H1 (cell line): ENCODE data around the gene UNC79. TPM values are rescaled to one million over a fixed set of nuclear protein-coding genes. Genes with fewer than 3 reads are reported as not detected.

Experiments used
- CTCF ChIA-PET: fragments of 300-600 bp; sonication (Branson Sonifier 250); formaldehyde crosslinking; loops from one replicate; lab custom pipeline; 2021; ENCODE audit not compliant: partially characterized antibody; lab: Charles Lee
- POLR2A ChIA-PET: fragments of 300-600 bp; sonication (Branson Sonifier 250); formaldehyde crosslinking; loops from one replicate; lab custom pipeline; 2021; ENCODE audit warnings: inconsistent platforms; ENCODE audit not compliant: partially characterized antibody; lab: Charles Lee
- DNase-seq, 2 experiments: peaks; one replicate each; pipeline versions ENCODE4 v3.0.0 to v3.0.0-alpha.2; 2010 to 2022; ENCODE audit warnings: low spot score in 2 of 2, low read depth in 1 of 2, mixed read lengths in 1 of 2
- FAIRE-seq: peaks from 2 replicates; lab custom pipeline; 2011; peaks lifted over from hg19 to GRCh38; lab: Jason Lieb, UNC
- H2AFZ ChIP-seq: 2 replicates; pipeline ENCODE4 v1.8.1; 2012; ENCODE audit warnings: low read length, inconsistent platforms
- H2AK5ac ChIP-seq: 2 replicates; pipeline ENCODE4 v1.6.1; 2013; ENCODE audit warnings: low read depth, low read length
- H2BK120ac ChIP-seq: replicated peaks from 2 replicates; pipeline ENCODE3; 2013; ENCODE audit warnings: low read depth, low read length, inconsistent platforms
- H2BK12ac ChIP-seq: 2 replicates; pipeline ENCODE4 v1.6.1; 2013; ENCODE audit warnings: low read depth, low read length
- H2BK15ac ChIP-seq: 2 replicates; pipeline ENCODE4 v1.6.1; 2013; ENCODE audit warnings: low read length
- H2BK20ac ChIP-seq: 2 replicates; pipeline ENCODE4 v1.6.1; 2013; ENCODE audit warnings: low read length
- H2BK5ac ChIP-seq: 2 replicates; pipeline ENCODE4 v1.6.1; 2013; ENCODE audit warnings: low read depth, low read length
- H3K14ac ChIP-seq: 2 replicates; pipeline ENCODE4 v1.6.1; 2013; ENCODE audit warnings: inconsistent platforms; ENCODE audit not compliant: insufficient read length
- H3K18ac ChIP-seq: 2 replicates; pipeline ENCODE4 v1.6.1; 2013; ENCODE audit warnings: low read length; ENCODE audit errors: extremely low read depth
- H3K23ac ChIP-seq: 2 replicates; pipeline ENCODE4 v1.6.1; 2013; ENCODE audit warnings: inconsistent platforms; ENCODE audit not compliant: insufficient read length
- H3K23me2 ChIP-seq: 2 replicates; pipeline ENCODE4 v1.6.1; 2013; ENCODE audit warnings: low read depth, low read length
- H3K27ac ChIP-seq: 2 replicates; pipeline ENCODE4 v1.6.1; 2011; ENCODE audit warnings: low read depth, low read length, inconsistent platforms
- H3K27me3 ChIP-seq, 4 experiments: replicated peaks in 1 of 4; 1 replicate in 1 of 4; 2 replicates in 3 of 4; pipeline versions ENCODE4 v1.6.1 to v1.8.1; 2011 to 2013; ENCODE audit warnings: low read length in 3 of 4, mild to moderate bottlenecking in 3 of 4, inconsistent platforms in 2 of 4, mixed read lengths in 2 of 4, moderate library complexity in 1 of 4; ENCODE audit not compliant: control insufficient read depth in 3 of 4, insufficient read depth in 3 of 4; ENCODE audit errors: extremely low read depth in 1 of 4
- H3K36me3 ChIP-seq, 4 experiments: 2 replicates each; pipeline versions ENCODE4 v1.6.1 to v1.8.1; 2011 to 2013; ENCODE audit warnings: mild to moderate bottlenecking in 4 of 4, low read length in 3 of 4, moderate library complexity in 2 of 4, control low read depth in 1 of 4, inconsistent platforms in 1 of 4; ENCODE audit not compliant: insufficient read depth in 4 of 4, control insufficient read depth in 2 of 4
- H3K4ac ChIP-seq: replicated peaks from 2 replicates; pipeline ENCODE3; 2013; ENCODE audit warnings: low read length, low read depth, mixed read lengths, inconsistent platforms; ENCODE audit not compliant: insufficient read length
- H3K4me1 ChIP-seq, 4 experiments: replicated peaks in 1 of 4; 1 replicate in 1 of 4; 2 replicates in 3 of 4; pipeline versions ENCODE4 v1.6.1 to v1.8.1; 2011 to 2013; ENCODE audit warnings: low read length in 3 of 4, inconsistent platforms in 2 of 4, mixed read lengths in 1 of 4; ENCODE audit not compliant: insufficient read depth in 4 of 4, control insufficient read depth in 3 of 4
- H3K4me2 ChIP-seq, 2 experiments: 2 replicates each; pipeline versions ENCODE4 v1.6.1 to v1.8.1; 2011 to 2013; ENCODE audit warnings: low read depth in 2 of 2, low read length in 2 of 2, control low read depth in 1 of 2, inconsistent platforms in 1 of 2, mild to moderate bottlenecking in 1 of 2; ENCODE audit not compliant: insufficient read depth in 1 of 2
- H3K4me3 ChIP-seq, 4 experiments: fragments of 200-600, 300-600 bp in 1 of 4; sonication (generic), shearing (Covaris generic), sonication (Bioruptor Twin) in 1 of 4; 2 replicates each; pipeline versions ENCODE4 v1.5.1 to v1.8.1; 2011 to 2016; ENCODE audit warnings: low read length in 4 of 4, low read depth in 3 of 4, control low read depth in 2 of 4, inconsistent platforms in 2 of 4, mild to moderate bottlenecking in 2 of 4, mixed read lengths in 1 of 4, moderate library complexity in 1 of 4; ENCODE audit not compliant: insufficient read depth in 2 of 4; ENCODE audit errors: extremely low read depth in 1 of 4
- H3K56ac ChIP-seq: replicated peaks from 2 replicates; pipeline ENCODE3; 2013; ENCODE audit warnings: low read depth, mild to moderate bottlenecking, mixed read lengths, low read length, inconsistent platforms; ENCODE audit not compliant: insufficient read length
- H3K79me1 ChIP-seq: 2 replicates; pipeline ENCODE4 v1.6.1; 2013; ENCODE audit warnings: low read depth, low read length, control low read depth
- H3K79me2 ChIP-seq, 2 experiments: 2 replicates each; pipeline versions ENCODE4 v1.6.1 to v1.8.1; 2012 to 2013; ENCODE audit warnings: low read length in 2 of 2, mild to moderate bottlenecking in 2 of 2, inconsistent platforms in 1 of 2; ENCODE audit not compliant: insufficient read depth in 2 of 2, control insufficient read depth in 1 of 2
- H3K9ac ChIP-seq, 4 experiments: replicated peaks in 1 of 4; 1 replicate in 1 of 4; 2 replicates in 3 of 4; pipeline versions ENCODE4 v1.6.1 to v1.8.1; 2011 to 2013; ENCODE audit warnings: low read depth in 3 of 4, low read length in 3 of 4, control low read depth in 2 of 4, mild to moderate bottlenecking in 2 of 4, moderate library complexity in 2 of 4, inconsistent platforms in 1 of 4; ENCODE audit errors: extremely low read depth in 1 of 4
- H3K9me3 ChIP-seq, 2 experiments: 2 replicates each; pipeline versions ENCODE4 v1.6.1 to v1.8.1; 2012 to 2013; ENCODE audit warnings: mild to moderate bottlenecking in 2 of 2, moderate library complexity in 2 of 2, control low read depth in 1 of 2, inconsistent platforms in 1 of 2, low read depth in 1 of 2, low read length in 1 of 2, mixed read lengths in 1 of 2; ENCODE audit not compliant: insufficient read depth in 2 of 2
- H4K20me1 ChIP-seq, 2 experiments: replicated peaks in 1 of 2; 2 replicates each; pipeline versions ENCODE3 to v1.8.1; 2011 to 2013; ENCODE audit warnings: inconsistent platforms in 2 of 2, low read length in 2 of 2, mild to moderate bottlenecking in 1 of 2; ENCODE audit not compliant: insufficient read depth in 2 of 2, control insufficient read depth in 1 of 2
- H4K5ac ChIP-seq: 2 replicates; pipeline ENCODE4 v1.6.1; 2013; ENCODE audit warnings: low read length, low read depth, mixed read lengths, inconsistent platforms; ENCODE audit not compliant: insufficient read length
- H4K8ac ChIP-seq: 2 replicates; pipeline ENCODE4 v1.8.0; 2013; ENCODE audit warnings: mild to moderate bottlenecking, moderate library complexity, low read length, inconsistent platforms; ENCODE audit not compliant: insufficient read depth; ENCODE audit errors: extremely low read depth
- H4K91ac ChIP-seq: replicated peaks from 2 replicates; pipeline ENCODE3; 2013; ENCODE audit warnings: low read length, mixed read lengths, inconsistent platforms; ENCODE audit not compliant: insufficient read length
- ATF2 ChIP-seq: IDR thresholded peaks from 2 replicates; pipeline ENCODE4 v1.6.1; 2012; ENCODE audit warnings: low read length, inconsistent platforms
- CBX8 ChIP-seq: fragments of 300-800, 300-1000 bp; sonication (generic); IDR thresholded peaks from 2 replicates; pipeline ENCODE4 v1.7.1; 2016; ENCODE audit warnings: low read depth, low read length, borderline replicate concordance
- CHD1 ChIP-seq: IDR thresholded peaks from 2 replicates; pipeline ENCODE4 v1.6.1; 2012; ENCODE audit warnings: low read depth, low read length, improper control_type of control experiment
- CREB1 ChIP-seq: IDR thresholded peaks from 2 replicates; pipeline ENCODE4 v1.6.1; 2012; ENCODE audit warnings: inconsistent platforms
- CTBP2 ChIP-seq: IDR thresholded peaks from 2 replicates; pipeline ENCODE4 v1.7.0; 2011; ENCODE audit warnings: borderline replicate concordance, mild to moderate bottlenecking, moderate library complexity, mixed read lengths, low read length; ENCODE audit not compliant: insufficient read depth, insufficient read length
- EGR1 ChIP-seq: IDR thresholded peaks from 2 replicates; pipeline ENCODE4 v1.6.1; 2011; ENCODE audit warnings: low read depth, low read length, borderline replicate concordance
- KDM1A ChIP-seq: fragments of 200-600, 300-600 bp; sonication (generic); IDR thresholded peaks from 2 replicates; pipeline ENCODE4 v1.7.1; 2016; ENCODE audit warnings: mild to moderate bottlenecking, low read length, borderline replicate concordance
- MAFK ChIP-seq: IDR thresholded peaks from 2 replicates; pipeline ENCODE4 v1.6.1; 2012; ENCODE audit warnings: low read depth, mild to moderate bottlenecking, improper control_type of control experiment, low read length
- NRF1 ChIP-seq: IDR thresholded peaks from 2 replicates; pipeline ENCODE4 v1.6.1; 2011; ENCODE audit warnings: mild to moderate bottlenecking, low read depth, low read length, improper control_type of control experiment
- SIRT6 ChIP-seq: IDR thresholded peaks from one replicate; pipeline ENCODE4 v1.7.1; 2012; ENCODE audit warnings: low read length, inconsistent platforms
- WGBS, 2 experiments: shearing (Covaris generic) in 1 of 2; methylation state at CpG; one replicate each; pipeline versions ENCODE4 v1.1.6 to v1.1.7; 2013 to 2015; ENCODE audit warnings: low lambda C conversion rate in 2 of 2, mixed read lengths in 2 of 2, inconsistent platforms in 1 of 2, low coverage in 1 of 2, missing lambda C conversion rate in 1 of 2; ENCODE audit not compliant: insufficient replicate concordance in 2 of 2, insufficient coverage in 1 of 2, insufficient read length in 1 of 2; ENCODE audit errors: extremely low coverage in 1 of 2, missing lambda C conversion rate in 1 of 2; 5-methylcytosine and 5-hydroxymethylcytosine counted together
- polyA plus RNA-seq, 7 experiments: library from polyadenylated mRNA; depleted of rRNA in 3 of 7; stranded (reverse) in 5 of 7; unstranded in 2 of 7; fragments of >200 nt in 5 of 7; fragments of 200-250 nt in 2 of 7; gene quantifications; 1 replicate in 5 of 7; 2 replicates in 1 of 7; 4 replicates in 1 of 7; pipeline versions ENCODE4 v1.2.1 to v1.2.3, GENCODE V29; 2011 to 2013; ENCODE audit warnings: missing spikeins in 2 of 7, mixed read lengths in 2 of 7
- total RNA-seq: library from RNA; stranded (reverse); fragmentation: NEBNext Ultra II Directional; extraction: Animal tissue kit (Norgen Biotek cat#: 25700); gene quantifications from 2 replicates; pipeline ENCODE4 v1.2.1, GENCODE V29; 2021

The UNC79 gene
- total and polyA plus RNA-seq, 2 of the 8 experiments (the other 6 are each of a cell fraction or from before 2014, with no cell fraction given): 1.8 to 2.3 TPM

DNA sequence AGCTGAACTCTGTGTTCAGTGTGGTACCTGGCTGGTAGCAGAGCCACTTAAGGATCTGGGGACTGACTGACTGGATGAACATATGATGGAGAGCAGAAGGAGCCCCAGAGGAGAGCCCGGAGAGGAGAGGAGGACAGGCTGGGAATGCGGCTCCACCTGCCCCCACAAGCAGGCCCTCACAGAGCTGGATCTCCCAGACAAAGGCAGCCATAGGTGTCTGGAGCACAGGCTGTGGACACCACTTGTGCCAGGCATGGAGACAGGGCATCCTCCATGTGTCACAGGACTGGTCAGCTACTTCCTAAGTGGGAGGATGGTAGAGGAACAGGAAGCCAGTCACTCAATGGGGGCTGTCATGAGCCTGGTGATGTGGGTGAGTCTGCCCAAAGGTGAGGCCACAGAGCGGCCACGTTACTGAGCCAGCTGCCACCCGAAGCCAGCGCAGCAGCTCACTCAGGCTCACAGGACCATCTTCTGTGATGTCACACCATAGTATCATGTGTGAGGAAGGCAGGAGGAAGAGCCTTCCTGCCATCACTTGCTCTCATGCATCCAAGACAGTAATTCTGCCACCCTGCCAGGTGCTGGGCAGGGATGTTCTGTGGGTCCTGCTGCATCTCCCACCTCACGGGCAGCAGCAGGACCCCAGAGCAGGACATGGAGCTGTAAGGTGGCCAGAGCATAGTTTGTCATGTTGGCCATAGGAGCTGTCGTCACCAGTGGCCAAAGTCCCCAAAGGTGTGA lies 285.4 kb downstream of the UNC79 start:
- Histone ChIP-seq H3K9me3 (no peaks in the 10 kb centered on the region), H2BK20ac (no peak overlapping the region), H2AFZ (no peak overlapping the region), H4K91ac (peak overlapping the region; percentile 42), H3K9ac (no peak overlapping the region), H3K27me3 (no peaks in the 10 kb centered on the region), H3K4ac (peak overlapping the region; percentile 91), H3K27ac (no peak overlapping the region), H4K20me1 (no peaks in the 10 kb centered on the region), H4K8ac (no peak overlapping the region), H3K4me1 (peaks cover 4 to 13% (median 7%) of the 10 kb centered on the region in 4 experiments), H3K23me2 (no peaks in the 10 kb centered on the region), H3K14ac (no peak overlapping the region), H3K79me2 (no peaks in the 10 kb centered on the region), H2AK5ac (no peak overlapping the region), H3K4me2 (no peak overlapping the region), H3K23ac (no peak overlapping the region), H4K5ac (no peak overlapping the region), H2BK120ac (no peak overlapping the region), H3K36me3 (no peaks in the 10 kb centered on the region), H2BK15ac (0 out of 2 replicates have a peak overlapping the region, but pooled peaks have one; percentile 46), H3K4me3 (no peak overlapping the region), H3K18ac (no peak overlapping the region), H2BK12ac (no peak overlapping the region), H3K79me1 (no peaks in the 10 kb centered on the region), H3K56ac (no peak overlapping the region), H2BK5ac (no peak overlapping the region)
- no peak for FAIRE-seq
- TF ChIP-seq SIRT6: no peak
- TF ChIP-seq NRF1: no peak
- no peak for TF ChIP-seq CTBP2
- no peak for TF ChIP-seq MAFK
- TF ChIP-seq CREB1: no peak
- no peak for TF ChIP-seq ATF2
- no peak for TF ChIP-seq KDM1A
- no peak for TF ChIP-seq CBX8
- no peak for TF ChIP-seq CHD1
- TF ChIP-seq EGR1: no peak
- ChIA-PET CTCF (interaction anchor here (0.8 to 2.2 kb wide), 3 partner anchors 61 to 509 kb away, joined by 3 to 6 read pairs (median 3); partner anchors contain the start of gene UBR7), POLR2A (interaction anchor here (0.5 to 1.1 kb wide), 3 partner anchors 8 to 671 kb away, joined by 3 to 4 read pairs (median 3); no protein-coding TSS in a partner anchor)
- DNase-seq: no peak
- WGBS, 2 experiments: 96% methylated on average over 8 of the region's 8 CpGs; no CpG with 5 or more reads in 1 of the 2 experiments
